Stimulated activated naive CD8-positive, alpha-beta T cell treated with anti-CD3 and anti-CD28 coated beads, Interleukin-15, Interleukin-2, amounts not matched to agents 100 U/mL and 50 U/mL, for 24 hours (primary cell): Measurements from ENCODE around the gene ALAS1.
"Not testable (repeated sequence)": the region's sequence is repeated elsewhere in the genome, so short reads cannot be mapped to it uniquely, and the experiment has no call there.

ENCODE experiments used
- ATAC-seq: fragments of 150-1000 bp; cut with Tn5 transposase; one replicate; pipeline ENCODE4 v1.10.0; 2021
- DNase-seq: peaks from one replicate; pipeline ENCODE4 v3.0.0; 2021

ALAS1 gene

GRCh38 chr3:52176951-52177700, 20.8 kb upstream of the ALAS1 start:
- no peak for ATAC-seq

GRCh38 chr3:52177701-52178042, 20.3 kb upstream of the ALAS1 start:
- DNase-seq (no peak), ATAC-seq (no peak)

More at GRCh38 chr3:52176951-52177700, 20.8 kb upstream of the ALAS1 start:
- no peak for DNase-seq

GRCh38 chr3:52178126-52178525, 19.8 kb upstream of the ALAS1 start:
- not testable (repeated sequence) for DNase-seq

GRCh38 chr3:52178537-52178936, 19.4 kb upstream of the ALAS1 start:
- DNase-seq (no peak), ATAC-seq (no peak)

More at GRCh38 chr3:52178126-52178525, 19.8 kb upstream of the ALAS1 start:
- ATAC-seq = not testable (repeated sequence)

GRCh38 chr3:52181543-52181942, 16.4 kb upstream of the ALAS1 start:
- DNase-seq = no peak
- no peak for ATAC-seq

- ATAC-seq (no peak), DNase-seq (no peak)
Observed at GRCh38 chr3:52182196-52182595, 15.8 kb upstream of the ALAS1 start.

- ATAC-seq = no peak
- no peak for DNase-seq
Observed at GRCh38 chr3:52182691-52183090, 15.3 kb upstream of the ALAS1 start.

GRCh38 chr3:52183786-52184445, 14.0 kb upstream of the ALAS1 start:
- DNase-seq (no peak), ATAC-seq (no peak)

GRCh38 chr3:52184690-52185089, 13.3 kb upstream of the ALAS1 start:
- ATAC-seq = no peak
- DNase-seq = no peak

- no peak for DNase-seq
- no peak for ATAC-seq
Observed at GRCh38 chr3:52185311-52185710, 12.6 kb upstream of the ALAS1 start.

- DNase-seq (no peak), ATAC-seq (no peak)
Observed at GRCh38 chr3:52185837-52186236, 12.1 kb upstream of the ALAS1 start.

GRCh38 chr3:52186729-52187128, 11.2 kb upstream of the ALAS1 start:
- no peak for ATAC-seq
- no peak for DNase-seq

GRCh38 chr3:52188556-52188955, 9.4 kb upstream of the ALAS1 start:
- ATAC-seq = no peak
- DNase-seq = no peak

- DNase-seq (no peak), ATAC-seq (no peak)
Observed at GRCh38 chr3:52190294-52191074, 7.5 kb upstream of the ALAS1 start.

GRCh38 chr3:52191663-52192062, 6.3 kb upstream of the ALAS1 start:
- DNase-seq (no peak), ATAC-seq (no peak)

- DNase-seq = no peak
- no peak for ATAC-seq
Observed at GRCh38 chr3:52193065-52193464, 4.9 kb upstream of the ALAS1 start.

- ATAC-seq (no peak), DNase-seq (no peak)
Observed at GRCh38 chr3:52194485-52195290, 3.3 kb upstream of the ALAS1 start.

GRCh38 chr3:52195291-52195597, 2.7 kb upstream of the ALAS1 start:
- DNase-seq (no peak), ATAC-seq (no peak)

GRCh38 chr3:52195823-52196331, 2.1 kb upstream of the ALAS1 start:
- no peak for DNase-seq
- no peak for ATAC-seq

- ATAC-seq = no peak
Observed at GRCh38 chr3:52196977-52197376, 983 bp upstream of the ALAS1 start.

GRCh38 chr3:52197499-52197841, 490 bp upstream of the ALAS1 start:
- ATAC-seq (no peak), DNase-seq (no peak)

More at GRCh38 chr3:52196977-52197376, 983 bp upstream of the ALAS1 start:
- DNase-seq = no peak
